Colonic mucosa (tissue), 4 donors: ENCODE data around the gene ARID1B. TPM values are rescaled to one million over a fixed set of nuclear protein-coding genes. Genes with fewer than 3 reads are reported as not detected.

Experiments used
- DNase-seq: peaks from one replicate; pipeline ENCODE4 v3.0.0-alpha.2; 2020
- H3K27ac ChIP-seq: fragments of 200-600 bp; one replicate; pipeline ENCODE4 v1.8.0; 2021
- H3K27me3 ChIP-seq: fragments of 200-600 bp; one replicate; pipeline ENCODE4 v1.8.0; 2021
- H3K36me3 ChIP-seq: fragments of 200-600 bp; one replicate; pipeline ENCODE4 v1.8.0; 2021
- H3K4me1 ChIP-seq: fragments of 200-600 bp; one replicate; pipeline ENCODE4 v1.8.0; 2021; ENCODE audit warnings: mild to moderate bottlenecking
- H3K4me3 ChIP-seq: fragments of 200-600 bp; one replicate; pipeline ENCODE4 v1.8.0; 2021
- H3K9ac ChIP-seq, 2 donors: one replicate each; pipeline ENCODE4 v1.7.0; 2013; ENCODE audit warnings: control low read depth in 2 of 2, low read depth in 2 of 2, low read length in 2 of 2
- H3K9me3 ChIP-seq: fragments of 200-600 bp; one replicate; pipeline ENCODE4 v1.8.0; 2021
- CTCF ChIP-seq: fragments of 200-600 bp; IDR thresholded peaks from one replicate; pipeline ENCODE4 v1.8.0; 2022; ENCODE audit warnings: antibody characterized with exemption, mild to moderate bottlenecking
- intact Hi-C: fragments of 100-400 bp; cut with DNase I; formaldehyde crosslinking; loops from one replicate; pipeline ENCODE4 v1.14.1; 2022
- total RNA-seq, 2 donors: library from RNA; stranded (reverse); fragmentation: NEBNext Ultra II Directional in 1 of 2; extraction: Animal tissue kit (Norgen Biotek cat#: 25700) in 1 of 2; gene quantifications; one replicate each; pipeline ENCODE4 v1.2.1, GENCODE V29; 2021
- donor health status: healthy.
- donor health status: DM: no; HTN: no; CAD: no.
- donor health status: DM: no; HTN: no; CAD: no.

ARID1B gene
- total RNA-seq, 2 donors from 2014 or later, result 61.3 to 71.5 TPM

DNA sequence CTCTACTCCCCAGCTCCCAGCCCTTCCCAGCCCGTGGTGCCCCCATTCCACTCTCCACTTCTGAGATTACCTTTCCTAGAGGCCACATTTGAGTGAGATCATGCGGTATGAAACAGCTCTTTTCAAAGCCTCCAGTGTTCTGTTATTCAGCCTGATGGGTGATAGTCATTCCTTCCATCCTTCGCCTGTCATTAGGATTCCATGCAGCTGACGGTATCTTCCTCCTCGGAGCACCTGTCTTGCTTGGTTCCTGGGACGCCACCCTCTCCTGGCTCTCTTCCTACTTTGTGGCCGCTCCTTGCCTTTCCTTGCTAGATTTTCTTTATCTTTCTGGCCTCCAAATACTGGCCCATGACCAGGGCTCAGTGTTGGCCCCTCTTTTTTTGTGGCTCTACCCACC is 137.0 kb downstream of the ARID1B start:
- no peak for DNase-seq
- Histone ChIP-seq H3K27ac (no peak overlapping the region), H3K4me3 (no peak overlapping the region), H3K4me1 (no peaks in the 10 kb centered on the region), H3K9ac (no peak overlapping the region), H3K36me3 (no peaks in the 10 kb centered on the region), H3K9me3 (no peaks in the 10 kb centered on the region), H3K27me3 (no peaks in the 10 kb centered on the region)
- no peak for TF ChIP-seq CTCF
- intact Hi-C loops, result no loop called here

GRCh38 chr6:156916130-156916801 is 139.1 kb downstream of the ARID1B start:
- Histone ChIP-seq H3K9ac (no peak overlapping the region), H3K27ac (no peak overlapping the region), H3K4me3 (no peak overlapping the region), H3K4me1 (no peaks in the 10 kb centered on the region), H3K9me3 (no peaks in the 10 kb centered on the region), H3K27me3 (no peaks in the 10 kb centered on the region), H3K36me3 (no peaks in the 10 kb centered on the region)
- no peak for DNase-seq
- no peak for TF ChIP-seq CTCF
- intact Hi-C loops, result no loop called here

- H3K27me3 ChIP-seq, result no peaks in the 10 kb centered on the region
- DNase-seq, result no peak
- no peaks in the 10 kb centered on the region for H3K4me1 ChIP-seq
- no peak overlapping the region for H3K9ac ChIP-seq
- H3K27ac ChIP-seq, result no peak overlapping the region
- TF ChIP-seq CTCF, result no peak
- intact Hi-C loops, result no loop called here
- no peaks in the 10 kb centered on the region for H3K9me3 ChIP-seq
- no peaks in the 10 kb centered on the region for H3K36me3 ChIP-seq
- no peak overlapping the region for H3K4me3 ChIP-seq
Observed at GRCh38 chr6:156917213-156917612, 140.0 kb downstream of the ARID1B start.

DNA sequence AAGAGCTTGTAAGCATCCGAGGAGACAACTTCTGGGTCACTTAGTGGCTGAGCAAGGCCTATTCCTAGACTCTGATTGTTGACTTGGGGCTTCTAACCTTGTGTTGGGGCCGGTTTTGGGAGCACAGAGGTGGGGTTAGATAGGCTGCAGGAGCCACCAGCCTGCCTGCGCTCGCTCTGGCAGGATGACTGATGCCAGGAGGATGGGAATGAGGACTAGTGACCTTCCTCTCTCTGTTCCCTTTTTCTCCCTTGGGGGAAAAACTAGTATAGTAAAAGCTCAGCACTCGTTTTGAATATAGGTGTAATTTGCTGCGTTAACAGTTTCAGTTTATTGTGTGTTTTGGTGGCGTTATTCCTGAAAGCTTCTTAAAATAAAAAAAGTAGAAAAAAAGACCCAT is 141.5 kb downstream of the ARID1B start:
- intact Hi-C loops, result no loop called here
- no peak for TF ChIP-seq CTCF
- Histone ChIP-seq H3K27ac (no peak overlapping the region), H3K9ac (no peak overlapping the region), H3K36me3 (no peaks in the 10 kb centered on the region), H3K4me3 (no peak overlapping the region), H3K4me1 (no peaks in the 10 kb centered on the region), H3K9me3 (no peaks in the 10 kb centered on the region), H3K27me3 (no peaks in the 10 kb centered on the region)
- DNase-seq, result no peak

- Histone ChIP-seq H3K27ac (no peak overlapping the region), H3K9ac (no peak overlapping the region), H3K9me3 (no peaks in the 10 kb centered on the region), H3K36me3 (no peaks in the 10 kb centered on the region), H3K27me3 (no peaks in the 10 kb centered on the region), H3K4me1 (no peaks in the 10 kb centered on the region), H3K4me3 (no peak overlapping the region)
- no peak for DNase-seq
- intact Hi-C loops, result no loop called here
- TF ChIP-seq CTCF, result no peak
Observed at GRCh38 chr6:156919370-156919769, 142.2 kb downstream of the ARID1B start.
